ENCODE measurements around the gene ECHS1.
"Not testable (repeated sequence)": the region's sequence is repeated elsewhere in the genome, so short reads cannot be mapped to it uniquely, and the experiment has no call there.

ECHS1 gene

DNA sequence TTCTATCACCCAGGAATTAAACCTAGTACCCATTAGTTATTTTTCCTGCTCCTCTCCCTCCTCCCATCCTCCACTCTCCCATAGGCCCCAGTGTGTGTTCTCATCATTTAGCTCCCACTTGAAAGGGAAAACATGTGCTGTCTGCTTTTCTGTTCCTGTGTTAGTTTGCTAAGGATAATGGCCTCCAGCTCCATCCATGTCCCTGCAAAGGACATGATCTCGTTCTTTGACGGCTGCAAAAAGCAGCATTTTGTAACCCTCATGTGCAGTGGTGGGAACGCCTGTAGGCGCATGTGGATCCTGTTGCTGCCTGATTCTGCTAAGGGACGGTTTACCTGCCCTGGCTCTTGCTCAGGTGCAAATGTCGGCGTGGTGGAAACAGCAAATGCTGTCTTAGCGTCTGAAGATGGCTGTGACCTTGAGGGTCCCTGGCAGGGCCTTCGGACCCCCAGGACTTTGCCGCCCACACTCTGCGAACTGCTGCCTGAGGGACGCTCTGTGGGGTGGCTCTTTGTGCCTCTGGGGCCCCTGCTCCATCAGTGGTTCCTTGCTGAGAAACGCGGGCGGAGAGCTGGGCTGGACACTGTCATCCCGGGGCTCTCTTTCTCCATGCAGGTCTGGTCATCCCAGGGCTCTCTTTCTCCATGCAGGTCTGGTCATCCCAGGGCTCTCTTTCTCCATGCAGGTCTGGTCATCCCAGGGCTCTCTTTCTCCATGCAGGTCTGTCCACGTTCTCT lies 15.2 kb upstream of the ECHS1 start:
- no peak overlapping the region for H4K12ac ChIP-seq (ENCODE audit: low read depth, low read length)
- no peaks in the 10 kb centered on the region for H3K4me1 ChIP-seq (ENCODE audit: control insufficient read depth in 1 of 2, insufficient read depth in 2 of 2, low read length in 2 of 2)
- no peak overlapping the region for H2BK120ac ChIP-seq (ENCODE audit: insufficient read depth, low read length, poor library complexity)
- H2AFZ ChIP-seq (ENCODE audit: insufficient read depth, low read length, poor library complexity): no peak overlapping the region
- H3K18ac ChIP-seq (ENCODE audit: low read length): no peak overlapping the region
- no peak overlapping the region for H3K14ac ChIP-seq (ENCODE audit: low read length)
- H4K91ac ChIP-seq (ENCODE audit: low read depth, low read length): no peak overlapping the region
- H3K27ac ChIP-seq (ENCODE audit: low read depth, low read length): no peak overlapping the region
- no peak overlapping the region for H3K4ac ChIP-seq (ENCODE audit: low read depth, low read length)
- H3K27me3 ChIP-seq (ENCODE audit: insufficient read depth, low read length): no peaks in the 10 kb centered on the region
- H3K9me3 ChIP-seq (ENCODE audit: insufficient read depth, low read depth, low read length): no peaks in the 10 kb centered on the region
- no peak overlapping the region for H2BK12ac ChIP-seq (ENCODE audit: low read length)
- H3K4me2 ChIP-seq (ENCODE audit: low read length): no peak overlapping the region
- H3K79me2 ChIP-seq (ENCODE audit: control insufficient read depth, insufficient read depth, low read length, poor library complexity): no peaks in the 10 kb centered on the region
- DNase-seq: no peak
- no peak overlapping the region for H2BK5ac ChIP-seq (ENCODE audit: low read depth, low read length, poor library complexity)
- no CpG with 5 or more reads among the region's 17 CpGs for WGBS (ENCODE audit: extremely low coverage, insufficient coverage, insufficient read length)
- H3K23ac ChIP-seq (ENCODE audit: low read length): no peak overlapping the region
- H3K4me3 ChIP-seq (ENCODE audit: low read depth, low read length): no peak overlapping the region
- peaks cover 2 to 3% of the 10 kb centered on the region in 2 experiments for H3K36me3 ChIP-seq (ENCODE audit: control insufficient read depth in 1 of 2, insufficient read depth in 2 of 2, low read length in 2 of 2)
- no peak overlapping the region for H3K9ac ChIP-seq (ENCODE audit: low read length)
- no peak overlapping the region for H2AK5ac ChIP-seq (ENCODE audit: low read length)
- peaks cover 1% of the 10 kb centered on the region for H3K79me1 ChIP-seq (ENCODE audit: low read length)
- no peak overlapping the region for H4K8ac ChIP-seq (ENCODE audit: low read depth, low read length)

DNA sequence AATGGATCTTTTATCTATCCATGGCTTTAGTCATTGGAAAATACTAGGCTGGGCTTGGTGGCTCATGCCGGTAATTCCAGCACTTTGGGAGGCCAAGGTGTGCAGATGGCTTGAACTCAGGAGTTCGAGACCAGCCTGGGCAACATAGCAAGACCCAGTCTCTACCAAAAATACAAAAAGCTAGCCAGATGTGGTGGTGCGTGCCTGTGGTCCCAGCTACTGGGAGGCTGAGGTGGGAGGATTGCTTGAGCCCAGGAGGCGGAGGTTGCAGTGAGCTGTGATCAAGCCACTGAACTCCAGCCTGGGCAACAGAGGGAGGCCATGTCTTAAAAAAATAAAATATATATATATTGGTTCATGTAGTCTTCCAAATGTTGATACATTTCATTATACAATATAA lies 13.8 kb upstream of the ECHS1 start:
- H3K4me3 ChIP-seq (ENCODE audit: low read depth, low read length): not testable (repeated sequence)

DNA sequence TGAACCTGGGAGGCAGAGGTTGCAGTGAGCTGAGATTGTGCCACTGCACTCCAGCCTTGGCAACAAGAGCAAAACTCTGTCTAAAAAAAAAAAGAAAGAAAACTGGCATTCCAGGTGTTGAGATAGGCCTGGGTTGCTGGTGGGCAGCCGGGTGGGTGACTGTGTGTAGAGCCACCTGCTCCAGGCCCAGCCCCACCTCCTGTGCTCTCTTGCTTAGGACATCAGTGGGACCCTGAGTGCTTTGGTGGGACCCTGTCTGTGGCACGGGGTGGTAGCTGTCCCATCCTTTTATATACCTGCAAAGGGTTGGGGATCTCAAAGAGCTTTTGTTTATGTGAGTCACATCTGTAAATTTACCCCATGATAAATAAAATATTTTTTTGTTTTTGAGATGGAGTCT lies 12.1 kb upstream of the ECHS1 start:
- WGBS (ENCODE audit: extremely low coverage, insufficient coverage, insufficient read length): no CpG with 5 or more reads among the region's 2 CpGs
- Histone ChIP-seq H3K4ac (ENCODE audit: low read depth, low read length) (no peak overlapping the region), H2AK5ac (ENCODE audit: low read length) (no peak overlapping the region), H3K14ac (ENCODE audit: low read length) (no peak overlapping the region), H3K4me1 (ENCODE audit: control insufficient read depth in 1 of 2, insufficient read depth in 2 of 2, low read length in 2 of 2) (no peaks in the 10 kb centered on the region), H4K91ac (ENCODE audit: low read depth, low read length) (no peak overlapping the region), H4K8ac (ENCODE audit: low read depth, low read length) (no peak overlapping the region), H4K12ac (ENCODE audit: low read depth, low read length) (no peak overlapping the region), H3K27me3 (ENCODE audit: insufficient read depth, low read length) (no peaks in the 10 kb centered on the region), H3K27ac (ENCODE audit: low read depth, low read length) (no peak overlapping the region), H3K79me1 (ENCODE audit: low read length) (no peaks in the 10 kb centered on the region), H2BK5ac (ENCODE audit: low read depth, low read length, poor library complexity) (no peak overlapping the region), H2BK12ac (ENCODE audit: low read length) (no peak overlapping the region), H3K9ac (ENCODE audit: low read length) (no peak overlapping the region), H2AFZ (ENCODE audit: insufficient read depth, low read length, poor library complexity) (no peak overlapping the region), H3K4me3 (ENCODE audit: low read depth, low read length) (no peak overlapping the region), H3K18ac (ENCODE audit: low read length) (no peak overlapping the region), H3K79me2 (ENCODE audit: control insufficient read depth, insufficient read depth, low read length, poor library complexity) (no peaks in the 10 kb centered on the region), H3K4me2 (ENCODE audit: low read length) (no peak overlapping the region), H2BK120ac (ENCODE audit: insufficient read depth, low read length, poor library complexity) (no peak overlapping the region), H3K23ac (ENCODE audit: low read length) (no peak overlapping the region), H3K9me3 (ENCODE audit: insufficient read depth, low read depth, low read length) (no peaks in the 10 kb centered on the region), H3K36me3 (ENCODE audit: control insufficient read depth in 1 of 2, insufficient read depth in 2 of 2, low read length in 2 of 2) (no peaks in the 10 kb centered on the region)
- no peak for DNase-seq

More for the DNA sequence above, 13.8 kb upstream of the ECHS1 start:
- H2BK120ac ChIP-seq (ENCODE audit: insufficient read depth, low read length, poor library complexity); H2BK5ac ChIP-seq (ENCODE audit: low read depth, low read length, poor library complexity); DNase-seq; H3K14ac ChIP-seq (ENCODE audit: low read length); H2AFZ ChIP-seq (ENCODE audit: insufficient read depth, low read length, poor library complexity); H2BK12ac ChIP-seq (ENCODE audit: low read length); H3K4me2 ChIP-seq (ENCODE audit: low read length); H4K8ac ChIP-seq (ENCODE audit: low read depth, low read length); H4K91ac ChIP-seq (ENCODE audit: low read depth, low read length); H3K79me2 ChIP-seq (ENCODE audit: control insufficient read depth, insufficient read depth, low read length, poor library complexity); H3K9me3 ChIP-seq (ENCODE audit: insufficient read depth, low read depth, low read length); H3K9ac ChIP-seq (ENCODE audit: low read length); H3K4ac ChIP-seq (ENCODE audit: low read depth, low read length); H3K23ac ChIP-seq (ENCODE audit: low read length); H3K27me3 ChIP-seq (ENCODE audit: insufficient read depth, low read length); H3K4me1 ChIP-seq (ENCODE audit: control insufficient read depth in 1 of 2, insufficient read depth in 2 of 2, low read length in 2 of 2); H3K79me1 ChIP-seq (ENCODE audit: low read length); H3K18ac ChIP-seq (ENCODE audit: low read length); H2AK5ac ChIP-seq (ENCODE audit: low read length); H3K36me3 ChIP-seq (ENCODE audit: control insufficient read depth in 1 of 2, insufficient read depth in 2 of 2, low read length in 2 of 2); H3K27ac ChIP-seq (ENCODE audit: low read depth, low read length); H4K12ac ChIP-seq (ENCODE audit: low read depth, low read length): not testable (repeated sequence)
- no CpG with 5 or more reads among the region's 4 CpGs for WGBS (ENCODE audit: extremely low coverage, insufficient coverage, insufficient read length)

DNA sequence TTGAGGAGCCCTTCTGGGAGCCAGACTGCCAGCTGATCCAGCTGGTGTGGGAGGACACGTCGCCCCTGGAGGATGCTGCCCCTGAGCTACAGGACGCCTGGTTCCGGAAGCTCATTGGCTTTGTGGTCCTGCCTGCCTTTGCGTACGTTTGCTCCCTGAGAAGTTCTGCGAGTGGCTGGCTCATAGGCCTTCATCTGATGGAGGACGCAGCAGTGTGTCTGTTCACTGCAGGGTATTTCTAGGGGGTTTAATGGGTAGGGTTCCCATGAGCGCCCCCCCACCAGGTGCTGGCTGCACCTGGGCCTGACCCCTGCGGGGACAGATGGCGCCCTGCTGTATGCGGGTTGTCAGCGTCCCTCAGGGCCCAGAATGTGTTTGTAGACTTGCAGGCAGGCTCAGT lies 10.9 kb upstream of the ECHS1 start:
- no peak overlapping the region for H3K18ac ChIP-seq (ENCODE audit: low read length)
- H3K23ac ChIP-seq (ENCODE audit: low read length): no peak overlapping the region
- DNase-seq: peak; percentile 32 to 48
- no peak overlapping the region for H3K27ac ChIP-seq (ENCODE audit: low read depth, low read length)
- no peaks in the 10 kb centered on the region for H3K27me3 ChIP-seq (ENCODE audit: insufficient read depth, low read length)
- no peak overlapping the region for H2AK5ac ChIP-seq (ENCODE audit: low read length)
- no peak overlapping the region for H3K4me2 ChIP-seq (ENCODE audit: low read length)
- H3K14ac ChIP-seq (ENCODE audit: low read length): no peak overlapping the region
- no peaks in the 10 kb centered on the region for H3K79me2 ChIP-seq (ENCODE audit: control insufficient read depth, insufficient read depth, low read length, poor library complexity)
- no peak overlapping the region for H3K4me3 ChIP-seq (ENCODE audit: low read depth, low read length)
- H2BK12ac ChIP-seq (ENCODE audit: low read length): no peak overlapping the region
- H3K79me1 ChIP-seq (ENCODE audit: low read length): no peaks in the 10 kb centered on the region
- H3K4me1 ChIP-seq (ENCODE audit: control insufficient read depth in 1 of 2, insufficient read depth in 2 of 2, low read length in 2 of 2): peaks cover 0 to 4% of the 10 kb centered on the region in 2 experiments
- no CpG with 5 or more reads among the region's 13 CpGs for WGBS (ENCODE audit: extremely low coverage, insufficient coverage, insufficient read length)
- H2AFZ ChIP-seq (ENCODE audit: insufficient read depth, low read length, poor library complexity): no peak overlapping the region
- no peak overlapping the region for H2BK5ac ChIP-seq (ENCODE audit: low read depth, low read length, poor library complexity)
- H3K9me3 ChIP-seq (ENCODE audit: insufficient read depth, low read depth, low read length): no peaks in the 10 kb centered on the region
- no peak overlapping the region for H4K91ac ChIP-seq (ENCODE audit: low read depth, low read length)
- H2BK120ac ChIP-seq (ENCODE audit: insufficient read depth, low read length, poor library complexity): no peak overlapping the region
- H4K8ac ChIP-seq (ENCODE audit: low read depth, low read length): no peak overlapping the region
- H3K9ac ChIP-seq (ENCODE audit: low read length): no peak overlapping the region
- H3K4ac ChIP-seq (ENCODE audit: low read depth, low read length): no peak overlapping the region
- H3K36me3 ChIP-seq (ENCODE audit: control insufficient read depth in 1 of 2, insufficient read depth in 2 of 2, low read length in 2 of 2): no peaks in the 10 kb centered on the region
- no peak overlapping the region for H4K12ac ChIP-seq (ENCODE audit: low read depth, low read length)

All from trophoblast cell (in vitro differentiated cells and primary cell).